Measurements from ENCODE around the gene EIF5.

GRCh38 chr14:103367995-103368394, 34.0 kb downstream of the EIF5 start:
- TF ChIP-seq CTCF (IDR thresholded peaks at IDR 0.05; ENCODE audit: low read depth, low read length, poor library complexity, severe bottlenecking) (no peak), EZH2phosphoT487 (IDR thresholded peaks at IDR 0.05; ENCODE audit: borderline replicate concordance, low read length) (no peak)
